NCI-H446 treated with DMSO at 0.1 percent for 48 hours (cell line): ENCODE data around the gene KY.
A peak's percentile ranks its signal among the peaks of the same experiment; 100 is the strongest.
"Not testable (repeated sequence)": the region's sequence is repeated elsewhere in the genome, so short reads cannot be mapped to it uniquely, and the experiment has no call there.

Experiments
- DNase-seq: peaks from one replicate; lab custom pipeline; 2025; lab: John Stamatoyannopoulos, UW

Gene KY

DNA sequence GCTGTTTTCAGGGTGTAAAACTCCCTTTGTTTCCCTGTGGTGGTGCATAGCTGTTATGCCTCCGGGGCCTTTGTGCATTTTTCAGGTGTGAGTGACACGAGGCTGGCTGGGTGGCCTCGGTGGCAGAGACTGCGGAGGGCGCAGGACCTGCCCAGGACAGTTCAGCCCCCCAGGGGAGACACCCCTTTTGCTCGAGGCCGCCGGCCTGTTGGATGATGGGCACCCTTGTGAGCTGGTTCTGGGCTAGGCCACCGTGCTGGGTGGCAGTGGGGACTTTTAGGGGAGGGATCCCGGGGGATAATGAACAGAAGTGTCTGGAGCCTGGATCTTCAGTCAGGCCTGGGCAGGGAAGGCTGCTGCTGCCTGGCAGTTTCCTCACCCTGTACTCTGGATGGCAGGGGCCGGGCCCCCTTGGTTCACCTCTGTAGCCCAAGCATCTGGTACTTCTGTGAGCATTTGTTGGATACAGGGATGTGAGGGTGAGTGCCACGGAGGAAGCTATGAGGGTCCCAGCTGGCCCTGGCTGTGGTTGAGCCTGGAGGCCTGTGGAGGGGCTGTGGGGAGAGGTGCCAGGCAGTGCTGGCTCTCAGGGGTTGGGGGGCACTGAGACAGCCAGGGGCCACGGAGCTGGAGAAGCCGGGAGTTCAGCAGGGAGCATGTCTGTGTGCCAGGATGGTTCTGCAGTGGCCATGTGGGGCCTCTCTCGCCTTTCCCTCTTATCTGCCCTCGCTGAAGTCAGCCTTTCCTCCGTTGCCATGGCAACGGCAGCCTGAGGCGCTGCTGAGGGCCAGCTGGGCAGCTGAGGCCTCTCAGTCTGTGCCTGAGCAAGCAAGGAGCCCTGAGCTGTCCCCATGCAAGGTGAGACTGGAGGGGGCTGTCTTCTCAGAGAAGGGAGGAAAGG lies 49.0 kb downstream of the KY start:
- DNase-seq = peak; percentile 52

DNA sequence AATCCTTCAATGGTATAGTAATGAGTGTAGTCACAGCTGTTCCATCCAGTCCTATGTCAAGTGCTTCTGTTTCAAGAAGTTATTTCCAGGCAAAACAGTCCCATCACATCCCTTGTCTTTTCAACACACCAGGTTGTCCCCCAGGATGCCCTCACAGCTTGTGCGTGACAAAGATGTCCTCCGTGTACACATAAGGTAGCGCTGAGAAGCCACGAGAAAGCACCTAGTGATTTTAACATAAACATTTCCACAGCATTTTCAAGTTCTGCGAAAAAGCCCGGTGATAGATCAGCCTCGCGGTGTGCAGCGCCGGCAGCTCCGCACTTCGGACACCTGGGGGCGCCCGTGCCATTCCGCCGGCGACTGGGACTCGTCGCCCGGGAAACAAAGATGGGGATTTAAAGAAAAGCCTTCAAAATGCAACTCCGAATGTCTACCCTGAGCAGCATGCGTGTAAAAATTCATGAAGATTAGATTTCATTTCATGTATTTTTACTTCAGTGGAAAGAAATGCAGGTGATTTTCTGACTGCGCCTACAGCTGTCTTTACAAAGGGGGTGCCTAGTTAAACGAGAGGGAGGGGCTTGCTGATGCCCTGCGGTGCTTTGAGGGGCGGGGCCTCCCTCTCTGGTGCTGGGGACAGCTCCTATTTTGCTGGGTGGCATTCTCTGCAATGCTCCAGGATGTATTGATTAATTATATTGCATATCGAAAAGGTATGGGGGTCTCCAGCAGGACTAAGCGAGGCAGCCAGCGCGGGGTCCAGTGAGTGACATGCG lies 49.9 kb downstream of the KY start:
- peak; percentile 29 for DNase-seq

- no peak for DNase-seq
These were observed 50.6 kb downstream of the KY start for GRCh38 chr3:134600206-134600605.

DNA sequence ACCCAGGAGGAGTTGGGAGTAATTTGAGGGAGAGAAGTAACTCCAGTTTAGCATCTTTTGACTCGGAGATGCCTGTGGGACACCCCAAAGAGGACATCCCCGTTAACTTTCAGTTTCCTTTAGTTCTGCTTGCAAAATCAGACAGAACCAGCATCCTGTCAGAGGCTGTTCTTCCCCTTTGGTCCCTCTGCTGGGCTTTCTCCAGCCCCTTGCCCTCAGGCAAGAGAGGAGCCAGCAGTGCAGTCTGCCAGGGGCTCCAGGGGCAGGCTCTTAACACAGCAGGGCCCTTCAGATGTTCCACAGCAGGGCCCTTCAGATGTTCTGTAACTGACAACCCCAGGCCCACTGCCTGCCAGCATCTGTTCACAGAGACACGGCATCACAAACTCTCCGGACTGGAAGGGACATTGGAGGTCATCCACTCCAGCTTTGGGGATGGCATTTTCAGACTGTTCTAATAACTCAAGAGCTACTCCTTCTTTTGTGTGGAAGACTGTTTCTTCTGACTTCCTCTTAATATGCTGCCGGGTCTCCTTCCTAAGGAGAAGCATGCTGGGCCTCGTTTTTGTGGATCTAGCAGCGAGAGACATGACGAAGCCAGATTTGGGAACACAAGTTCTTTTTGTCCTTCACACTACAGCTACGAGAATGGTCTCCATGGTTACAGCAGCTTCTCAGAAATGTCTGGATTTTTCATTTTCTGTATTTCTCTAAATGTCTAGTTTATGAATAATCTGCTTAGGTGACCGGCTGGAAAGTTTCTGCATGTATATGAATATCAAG lies 51.9 kb downstream of the KY start:
- no peak for DNase-seq

GRCh38 chr3:134597390-134597970 lies 53.3 kb downstream of the KY start:
- no peak for DNase-seq

DNA sequence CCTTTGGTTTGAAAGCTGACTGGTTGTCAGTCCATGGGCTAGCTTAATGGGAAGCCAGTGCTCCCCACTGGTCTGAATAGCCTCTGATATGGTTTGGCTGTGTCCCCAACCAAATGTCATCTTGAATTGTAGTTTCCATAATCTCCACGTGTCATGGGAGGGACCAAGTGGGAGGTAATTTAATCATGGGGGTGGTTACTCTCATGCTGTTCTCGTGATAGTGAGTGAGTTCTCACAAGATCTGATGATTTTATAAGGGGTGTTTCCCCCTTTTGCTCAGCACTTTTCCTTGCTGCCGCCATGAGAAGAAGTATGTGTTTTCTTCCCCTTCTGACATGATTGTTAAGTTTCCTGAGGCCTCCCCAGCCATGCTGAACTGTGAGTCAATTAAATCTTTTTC lies 55.8 kb downstream of the KY start:
- DNase-seq = not testable (repeated sequence)

GRCh38 chr3:134594331-134594741 lies 56.5 kb downstream of the KY start:
- DNase-seq = no peak

- DNase-seq = no peak
These were observed 58.0 kb downstream of the KY start for GRCh38 chr3:134592806-134593205.

DNA sequence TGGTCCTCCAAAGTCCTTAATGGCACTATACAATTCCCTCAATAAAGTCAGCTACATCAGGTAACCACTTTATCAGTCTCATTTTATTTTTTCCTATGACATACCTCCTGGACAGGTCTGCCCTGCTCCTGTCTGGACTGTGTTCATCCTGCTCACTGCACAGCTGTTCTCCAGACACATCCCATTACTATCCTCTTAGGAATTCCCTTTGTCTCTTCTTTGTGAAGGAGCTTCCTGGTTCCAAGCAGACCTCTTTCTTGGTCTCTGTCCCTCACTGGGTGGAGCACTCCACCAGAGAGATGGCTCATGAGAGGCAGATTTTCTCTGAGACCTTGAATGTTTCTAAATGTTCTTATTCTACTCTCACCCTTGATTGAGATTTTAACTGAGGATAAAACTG lies 60.1 kb downstream of the KY start:
- no peak for DNase-seq

DNA sequence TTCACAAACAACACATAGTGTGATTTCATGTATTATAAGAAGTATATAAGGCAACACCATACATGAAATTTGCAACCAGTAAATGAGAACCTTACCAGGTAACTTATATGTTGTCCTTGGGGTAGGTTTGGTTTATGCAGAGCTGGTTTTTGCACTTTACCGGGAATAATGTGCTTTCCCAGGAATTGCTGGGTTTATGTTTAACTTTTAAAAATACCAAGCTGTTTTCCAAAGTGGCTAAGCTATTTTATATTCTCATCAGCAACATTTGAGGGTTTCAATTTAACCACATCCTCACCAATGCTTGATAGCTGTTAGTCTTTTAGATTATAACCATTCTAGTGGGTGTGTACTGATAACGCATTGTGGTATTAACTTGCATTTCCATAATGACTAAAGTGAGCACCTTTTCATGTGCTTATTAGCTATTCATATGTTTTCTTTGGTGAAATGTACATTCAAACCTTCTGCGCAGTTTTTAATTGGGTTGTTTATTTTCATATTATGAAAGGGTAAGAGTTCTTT lies 71.6 kb downstream of the KY start:
- no peak for DNase-seq

DNA sequence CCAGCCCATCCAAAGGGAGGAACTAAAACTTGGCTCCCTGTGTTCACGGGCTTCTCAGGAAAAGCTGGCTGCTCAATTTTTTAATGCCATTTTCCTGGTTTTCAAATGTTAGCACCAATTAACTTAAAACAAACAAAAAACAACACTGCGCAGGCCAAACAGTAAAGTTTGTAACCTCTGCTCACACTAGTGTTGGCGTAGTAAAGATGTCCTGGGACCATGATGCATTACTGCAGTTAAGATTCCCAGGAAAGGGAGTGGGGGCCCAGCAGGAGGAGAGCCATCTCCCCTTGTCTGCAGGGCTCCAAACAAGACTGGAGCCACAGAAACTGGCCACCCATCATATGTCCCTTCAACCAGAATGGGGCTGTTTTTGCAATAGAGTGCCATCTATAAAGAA lies 74.0 kb downstream of the KY start:
- DNase-seq = no peak

- no peak for DNase-seq
These were observed 74.4 kb downstream of the KY start for GRCh38 chr3:134576426-134576825.

DNA sequence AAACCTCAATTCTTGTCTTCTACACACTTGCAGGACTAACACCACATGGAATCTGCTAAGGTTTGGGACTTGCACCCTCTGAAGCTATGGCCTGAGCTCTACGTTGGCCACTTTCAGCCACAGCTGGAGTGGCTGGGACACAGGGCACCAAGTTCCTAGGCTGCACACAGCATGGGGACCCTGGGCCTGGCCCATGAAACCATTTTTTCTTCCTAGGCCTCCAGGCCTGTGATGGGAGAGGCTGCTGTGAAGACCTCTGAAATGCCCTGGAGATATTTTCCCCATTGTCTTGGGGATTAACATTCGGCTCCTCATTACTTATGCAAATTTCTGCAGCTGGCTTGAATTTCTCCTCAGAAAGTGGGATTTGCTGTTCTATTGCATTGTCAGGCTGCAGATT lies 80.9 kb downstream of the KY start:
- DNase-seq = not testable (repeated sequence)

- DNase-seq = no peak
These were observed 82.0 kb downstream of the KY start for GRCh38 chr3:134568790-134569189.

- DNase-seq = no peak
These were observed 83.2 kb downstream of the KY start for GRCh38 chr3:134567605-134568004.

- no peak for DNase-seq
These were observed 85.8 kb downstream of the KY start for GRCh38 chr3:134564991-134565390.

- no peak for DNase-seq
These were observed 87.2 kb downstream of the KY start for GRCh38 chr3:134563601-134564000.

DNA sequence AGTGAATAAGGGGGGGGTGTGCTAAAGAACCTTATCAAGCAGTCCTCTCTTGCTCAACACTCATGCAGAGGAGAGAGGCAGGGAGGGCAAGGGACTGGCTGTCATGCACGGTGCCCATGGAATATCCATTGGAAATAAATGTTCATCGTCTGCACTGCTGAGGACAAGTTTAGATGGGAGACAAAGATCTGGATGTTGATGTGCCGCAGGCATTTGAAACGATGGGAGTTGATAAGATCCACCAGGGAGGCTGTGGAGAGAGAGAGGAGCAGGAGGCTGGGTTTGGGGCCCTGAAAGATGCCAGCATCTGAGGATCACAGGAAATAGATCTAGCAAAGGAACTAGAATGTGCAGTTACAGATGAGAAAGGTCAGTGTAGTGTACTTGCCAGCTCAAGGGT lies 88.8 kb downstream of the KY start:
- DNase-seq = no peak

GRCh38 chr3:134559591-134559990 lies 91.2 kb downstream of the KY start:
- no peak for DNase-seq
